ENCODE results near the gene HS6ST3. TPM values are rescaled to one million over a fixed set of nuclear protein-coding genes. Genes with fewer than 3 reads are reported as not detected.
A peak's percentile ranks its signal among the peaks of the same experiment; 100 is the strongest.

The HS6ST3 gene
- polyA plus RNA-seq, 6 donors from 2014 or later: not detected

DNA sequence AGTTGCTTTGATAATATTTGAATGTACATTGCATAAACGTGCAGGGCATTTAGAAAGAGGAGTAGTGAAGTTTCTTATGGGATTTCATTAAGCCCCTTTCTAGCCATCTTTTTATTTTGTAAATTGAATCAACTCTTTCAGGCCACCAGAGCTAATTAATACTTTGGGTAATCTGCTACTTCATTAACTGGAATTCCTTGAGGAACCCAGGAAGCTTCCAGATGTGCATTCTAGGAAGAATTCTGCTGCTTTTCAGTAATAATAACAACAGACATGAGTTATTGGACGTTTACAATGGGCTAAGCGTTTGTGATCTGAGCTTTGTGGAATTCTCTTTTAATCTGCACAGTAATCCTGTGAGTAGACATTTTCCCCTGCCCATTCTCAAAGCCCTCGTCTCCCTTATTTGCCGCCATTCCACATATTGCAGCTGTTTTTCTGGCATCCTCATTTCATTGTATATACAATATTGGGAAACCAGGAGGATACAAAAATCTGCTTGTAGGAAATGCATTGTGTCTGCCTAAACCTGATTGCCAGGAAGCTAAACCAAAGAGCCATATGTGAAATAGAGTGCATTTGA lies 103.9 kb downstream of the HS6ST3 start:
- ATAC-seq (ENCODE audit: low read depth in 2 of 2): no peak
- Mint-ChIP-seq H3K27me3 (no peaks in the 10 kb centered on the region), H3K4me3 (no peak overlapping the region), H3K27ac (no peak overlapping the region), H3K9me3 (peaks cover 2 to 28% (median 10%) of the 10 kb centered on the region in 7 donors), H3K4me1 (no peaks in the 10 kb centered on the region), H3K36me3 (no peaks in the 10 kb centered on the region)
- DNase-seq: no peak

DNA sequence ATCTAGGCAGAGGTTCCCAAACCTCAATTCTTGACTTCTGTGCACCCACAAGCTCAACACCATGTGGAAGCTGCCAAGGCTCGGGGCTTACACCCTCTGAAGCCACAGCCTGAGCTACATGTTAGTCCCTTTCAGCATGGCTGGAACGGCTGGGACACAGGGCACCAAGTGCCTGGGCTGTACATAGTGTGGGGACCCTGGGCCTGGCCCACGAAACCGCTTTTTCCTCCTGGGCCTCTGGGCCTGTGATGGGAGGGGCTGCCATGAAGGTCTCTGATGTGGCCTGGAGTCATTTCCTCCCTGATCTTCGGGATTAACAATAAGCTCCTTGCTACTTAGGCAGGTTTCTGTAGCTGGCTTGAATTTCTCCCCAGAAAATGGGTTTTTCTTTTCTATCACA lies 108.1 kb downstream of the HS6ST3 start:
- Mint-ChIP-seq H3K27me3 (no peaks in the 10 kb centered on the region), H3K36me3 (no peaks in the 10 kb centered on the region), H3K9me3 (peaks cover 0 to 27% (median 5%) of the 10 kb centered on the region in 7 donors), H3K4me1 (no peaks in the 10 kb centered on the region), H3K27ac (peak overlapping the region in 1 of 6 donors; percentile 22), H3K4me3 (no peak overlapping the region)
- ATAC-seq (ENCODE audit: low read depth in 2 of 2): no peak
- DNase-seq: no peak

DNA sequence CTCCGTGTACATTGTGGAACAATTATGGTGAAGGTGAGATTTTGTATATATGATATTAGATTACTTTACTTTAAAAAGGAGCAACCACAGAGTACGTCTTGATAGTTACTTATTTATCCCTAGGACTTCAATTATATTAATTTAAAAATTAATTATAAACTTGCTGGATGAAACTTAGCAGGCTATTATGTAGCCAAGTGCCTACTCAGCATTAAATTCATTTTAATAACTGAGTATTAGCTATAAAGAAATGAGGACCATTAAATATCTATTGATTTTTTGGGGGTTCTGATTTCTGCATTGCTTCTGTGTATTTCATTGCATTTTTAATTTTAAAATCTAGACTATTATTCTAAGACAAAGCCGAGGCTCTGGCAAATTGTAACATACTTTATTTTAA lies 109.4 kb downstream of the HS6ST3 start:
- Mint-ChIP-seq H3K36me3 (no peaks in the 10 kb centered on the region), H3K4me1 (no peaks in the 10 kb centered on the region), H3K4me3 (no peak overlapping the region), H3K9me3 (peaks cover 0 to 24% (median 3%) of the 10 kb centered on the region in 7 donors), H3K27ac (no peak overlapping the region), H3K27me3 (no peaks in the 10 kb centered on the region)
- ATAC-seq (ENCODE audit: low read depth in 2 of 2): no peak
- DNase-seq: no peak

DNA sequence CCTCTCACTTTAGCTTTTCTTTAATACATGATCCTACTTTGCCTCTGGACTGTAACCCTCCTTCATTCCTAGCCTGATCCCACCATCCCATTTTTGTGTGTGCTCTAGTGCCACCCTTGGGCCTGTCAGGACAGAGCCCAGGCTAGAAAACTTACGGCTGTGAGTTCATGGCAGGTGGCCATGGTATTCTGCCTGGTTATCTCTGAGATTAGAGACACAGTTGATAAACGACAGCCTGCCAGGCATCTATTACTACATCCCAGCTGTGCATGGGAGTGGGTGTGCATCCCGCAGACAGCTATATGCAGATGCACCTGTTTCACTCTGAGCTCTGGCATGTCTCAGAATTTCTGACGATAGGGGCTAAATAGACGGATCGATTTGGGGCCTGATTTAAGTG lies 110.9 kb downstream of the HS6ST3 start:
- H3K27ac Mint-ChIP-seq: no peak overlapping the region
- H3K9me3 Mint-ChIP-seq: peaks cover 0 to 24% (median 3%) of the 10 kb centered on the region in 7 donors
- no peak for DNase-seq
- no peaks in the 10 kb centered on the region for H3K4me1 Mint-ChIP-seq
- no peak for ATAC-seq (ENCODE audit: low read depth in 2 of 2)
- no peaks in the 10 kb centered on the region for H3K27me3 Mint-ChIP-seq
- H3K36me3 Mint-ChIP-seq: no peaks in the 10 kb centered on the region
- no peak overlapping the region for H3K4me3 Mint-ChIP-seq

DNA sequence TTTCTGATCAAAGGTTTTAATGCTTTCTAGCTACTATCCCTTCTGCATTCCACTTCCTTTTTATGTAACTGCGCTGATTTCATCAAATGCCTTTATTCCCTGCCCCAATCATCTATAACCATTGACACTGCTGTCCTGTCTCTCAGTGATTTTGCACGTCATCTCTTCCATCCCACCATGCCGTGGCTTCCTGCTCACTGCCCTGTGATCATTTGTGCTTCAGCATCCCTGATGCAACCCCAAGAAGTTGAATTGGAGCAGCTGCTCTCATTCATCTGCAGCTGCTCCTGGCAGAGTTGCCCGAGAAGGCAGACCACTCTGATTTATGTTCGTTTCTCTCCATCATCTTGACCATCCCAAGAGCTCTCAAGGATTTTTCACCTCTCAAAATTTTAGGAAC lies 112.4 kb downstream of the HS6ST3 start:
- no peaks in the 10 kb centered on the region for H3K36me3 Mint-ChIP-seq
- H3K27ac Mint-ChIP-seq: no peak overlapping the region
- no peaks in the 10 kb centered on the region for H3K4me1 Mint-ChIP-seq
- peaks cover 0 to 24% (median 5%) of the 10 kb centered on the region in 7 donors for H3K9me3 Mint-ChIP-seq
- no peaks in the 10 kb centered on the region for H3K27me3 Mint-ChIP-seq
- no peak overlapping the region for H3K4me3 Mint-ChIP-seq
- DNase-seq (no peak), ATAC-seq (ENCODE audit: low read depth in 2 of 2) (no peak)

DNA sequence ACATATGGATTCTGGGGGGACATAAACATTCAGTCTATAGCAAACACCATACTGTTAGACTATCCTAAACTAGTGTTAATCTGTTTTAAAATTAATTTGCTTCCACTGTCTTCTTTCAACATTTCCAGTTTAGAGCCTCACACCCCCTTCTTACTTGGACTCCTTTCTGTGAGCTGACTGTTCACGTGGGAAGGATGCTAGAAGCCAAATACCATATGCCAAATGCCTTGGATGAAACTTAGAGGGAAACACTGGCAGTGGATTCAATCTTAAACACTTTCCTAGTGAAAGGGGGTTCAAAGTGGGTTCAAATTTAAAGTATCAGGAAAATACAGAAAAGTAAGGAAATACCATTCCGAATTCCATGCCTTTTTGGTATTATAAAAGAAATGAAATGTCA lies 113.6 kb downstream of the HS6ST3 start:
- Mint-ChIP-seq H3K36me3 (no peaks in the 10 kb centered on the region), H3K27ac (no peak overlapping the region), H3K4me1 (no peaks in the 10 kb centered on the region), H3K27me3 (no peaks in the 10 kb centered on the region), H3K9me3 (peaks cover 0 to 28% (median 6%) of the 10 kb centered on the region in 7 donors), H3K4me3 (no peak overlapping the region)
- DNase-seq (no peak), ATAC-seq (ENCODE audit: low read depth in 2 of 2) (no peak)

DNA sequence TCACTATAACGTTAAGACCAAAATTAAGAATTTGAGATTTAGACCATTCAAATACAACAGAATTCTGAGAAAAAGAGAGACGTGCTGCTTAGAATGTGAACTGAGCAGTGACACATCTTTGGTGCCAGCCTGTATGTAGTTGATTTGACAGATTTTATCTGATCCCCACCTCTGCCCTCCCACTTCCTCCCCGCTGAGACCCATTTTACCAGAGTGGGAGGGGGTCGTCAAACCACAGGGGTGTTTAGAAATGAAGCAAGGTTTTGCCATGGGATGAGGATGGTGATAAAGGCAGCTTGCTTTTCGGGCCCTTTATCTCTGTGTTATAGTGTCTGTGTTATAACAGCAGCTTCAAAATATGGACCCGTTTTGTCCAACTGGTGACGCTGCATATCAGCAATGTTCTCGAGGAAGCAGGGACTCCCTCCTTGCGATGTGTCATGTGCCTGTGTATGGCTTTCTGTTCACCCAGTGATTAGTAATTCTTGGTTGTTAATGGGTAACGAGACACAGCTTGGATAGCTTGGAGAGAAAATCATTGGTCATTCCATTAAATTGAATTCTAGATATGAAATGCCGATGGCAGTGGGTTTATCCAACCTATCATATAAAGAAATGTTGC lies 125.0 kb downstream of the HS6ST3 start:
- Mint-ChIP-seq H3K4me1 (no peaks in the 10 kb centered on the region), H3K4me3 (no peak overlapping the region), H3K27me3 (no peaks in the 10 kb centered on the region), H3K27ac (no peak overlapping the region), H3K36me3 (no peaks in the 10 kb centered on the region), H3K9me3 (peaks cover 0 to 11% (median 2%) of the 10 kb centered on the region in 7 donors)
- ATAC-seq (ENCODE audit: low read depth in 2 of 2) (no peak), DNase-seq (no peak)

DNA sequence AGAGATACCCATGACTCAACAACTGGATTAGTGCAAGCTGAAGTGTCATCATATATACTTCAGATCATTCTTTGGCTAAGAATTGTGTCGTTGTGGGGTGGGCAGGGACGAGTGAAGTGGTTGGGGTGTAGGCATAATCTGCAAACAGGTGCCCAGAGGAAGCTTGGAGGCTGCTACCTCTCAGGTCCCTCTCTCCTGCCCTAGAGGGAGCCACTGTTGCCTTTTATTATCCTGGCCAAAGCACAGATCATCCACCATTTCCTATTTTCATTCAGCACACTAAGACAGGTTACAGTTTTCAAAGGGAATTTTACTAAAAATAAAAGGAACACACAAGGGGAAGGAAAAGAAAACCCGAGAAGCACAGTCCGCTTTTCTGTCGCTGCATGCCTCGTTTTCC lies 126.6 kb downstream of the HS6ST3 start:
- Mint-ChIP-seq H3K36me3 (no peaks in the 10 kb centered on the region), H3K9me3 (peaks cover 0 to 9% (median 2%) of the 10 kb centered on the region in 7 donors), H3K27ac (no peak overlapping the region), H3K4me3 (no peak overlapping the region), H3K27me3 (no peaks in the 10 kb centered on the region), H3K4me1 (no peaks in the 10 kb centered on the region)
- ATAC-seq (ENCODE audit: low read depth in 2 of 2) (no peak), DNase-seq (no peak)

DNA sequence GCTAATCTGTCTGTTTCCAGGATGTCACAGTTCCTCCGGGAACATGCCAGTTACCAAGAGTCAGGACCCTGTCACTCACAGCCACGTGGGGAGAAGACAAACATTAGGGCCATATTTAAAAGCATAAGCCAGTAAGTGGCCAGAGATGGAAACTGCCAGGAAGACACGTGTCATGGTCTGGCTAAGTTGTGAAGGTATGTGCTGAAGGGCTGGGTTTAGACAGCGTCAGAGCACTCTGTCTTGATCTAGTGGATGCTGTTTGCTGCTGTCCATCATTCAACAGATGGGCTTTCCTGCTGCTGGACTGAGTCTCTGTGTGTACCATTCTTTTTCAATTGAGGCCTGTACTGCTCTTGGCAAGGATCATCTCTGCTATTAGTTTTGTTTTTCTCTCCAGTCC lies 128.6 kb downstream of the HS6ST3 start:
- H3K4me1 Mint-ChIP-seq: no peaks in the 10 kb centered on the region
- DNase-seq (no peak), ATAC-seq (ENCODE audit: low read depth in 2 of 2) (no peak)
- H3K27me3 Mint-ChIP-seq: no peaks in the 10 kb centered on the region
- no peaks in the 10 kb centered on the region for H3K36me3 Mint-ChIP-seq
- peak overlapping the region in 1 of 6 donors; percentile 29 for H3K27ac Mint-ChIP-seq
- H3K4me3 Mint-ChIP-seq: no peak overlapping the region
- H3K9me3 Mint-ChIP-seq: peaks cover 0 to 8% (median 2%) of the 10 kb centered on the region in 7 donors

DNA sequence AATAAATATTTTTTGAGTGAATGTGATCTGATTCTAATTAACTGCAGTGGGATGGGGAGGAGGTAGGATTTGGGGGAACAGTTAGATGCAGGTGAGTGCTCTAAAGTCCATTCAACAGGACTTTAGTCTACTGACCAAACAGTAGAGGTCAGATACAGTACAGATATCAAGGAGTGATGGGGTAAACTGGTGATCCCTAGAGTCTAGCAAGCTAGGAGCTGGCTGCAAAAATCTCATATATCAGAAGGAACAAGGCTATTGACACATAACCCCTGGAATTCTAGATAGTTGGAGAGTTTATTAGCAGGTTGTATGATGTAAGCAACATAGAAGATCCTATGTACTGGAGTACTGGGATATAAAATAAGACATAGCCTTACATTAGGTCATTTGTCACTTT lies 131.6 kb downstream of the HS6ST3 start:
- H3K4me1 Mint-ChIP-seq: no peaks in the 10 kb centered on the region
- no peaks in the 10 kb centered on the region for H3K27me3 Mint-ChIP-seq
- H3K36me3 Mint-ChIP-seq: no peaks in the 10 kb centered on the region
- DNase-seq (no peak), ATAC-seq (ENCODE audit: low read depth in 2 of 2) (no peak)
- no peak overlapping the region for H3K4me3 Mint-ChIP-seq
- H3K9me3 Mint-ChIP-seq: peaks cover 0 to 6% (median under 1%) of the 10 kb centered on the region in 7 donors
- H3K27ac Mint-ChIP-seq: no peak overlapping the region

DNA sequence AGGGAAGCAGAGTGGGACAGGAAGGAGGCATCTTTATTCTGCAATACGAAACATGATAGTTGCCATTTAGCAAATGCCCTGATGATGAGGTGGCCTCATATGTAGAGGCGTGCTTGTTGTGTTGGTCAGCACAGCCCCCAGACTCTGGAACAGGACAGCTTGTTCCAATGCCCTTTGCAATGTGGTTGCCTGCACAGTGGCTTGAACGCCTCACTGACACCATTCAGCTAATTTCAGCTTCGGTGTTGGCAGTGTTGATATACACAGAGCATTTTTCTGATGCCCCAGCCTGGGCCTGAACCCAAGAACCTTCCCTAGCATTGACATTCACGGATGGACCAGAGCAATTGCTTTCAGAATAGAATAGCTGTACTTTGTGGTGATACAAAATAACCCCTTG lies 133.3 kb downstream of the HS6ST3 start:
- no peak for DNase-seq
- ATAC-seq (ENCODE audit: low read depth in 2 of 2): no peak
- Mint-ChIP-seq H3K27ac (no peak overlapping the region), H3K27me3 (no peaks in the 10 kb centered on the region), H3K36me3 (no peaks in the 10 kb centered on the region), H3K4me3 (no peak overlapping the region), H3K4me1 (no peaks in the 10 kb centered on the region), H3K9me3 (no peaks in the 10 kb centered on the region)

DNA sequence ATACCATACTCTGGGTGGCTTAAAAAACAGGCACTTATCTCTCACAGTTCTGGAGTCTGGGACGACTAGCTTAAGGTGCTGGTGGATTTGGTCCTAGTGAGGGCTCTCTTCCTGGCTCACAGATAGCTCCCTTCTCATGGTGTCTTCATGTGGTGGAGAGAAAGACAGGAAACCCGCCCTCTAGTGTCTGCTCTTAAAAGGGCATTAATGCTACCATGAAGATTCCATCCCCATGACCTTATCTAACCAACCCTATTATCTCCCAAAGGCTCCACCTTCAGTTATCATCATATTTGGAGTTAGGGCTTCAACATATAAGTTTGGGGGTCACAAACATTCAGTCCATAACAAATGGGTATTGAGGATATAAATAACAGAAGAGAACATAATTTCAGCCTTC lies 139.4 kb downstream of the HS6ST3 start:
- Mint-ChIP-seq H3K4me3 (no peak overlapping the region), H3K27me3 (no peaks in the 10 kb centered on the region), H3K36me3 (no peaks in the 10 kb centered on the region), H3K27ac (no peak overlapping the region), H3K9me3 (peaks cover 0 to 2% (median 0%) of the 10 kb centered on the region in 7 donors), H3K4me1 (no peaks in the 10 kb centered on the region)
- ATAC-seq (ENCODE audit: low read depth in 2 of 2) (no peak), DNase-seq (no peak)

DNA sequence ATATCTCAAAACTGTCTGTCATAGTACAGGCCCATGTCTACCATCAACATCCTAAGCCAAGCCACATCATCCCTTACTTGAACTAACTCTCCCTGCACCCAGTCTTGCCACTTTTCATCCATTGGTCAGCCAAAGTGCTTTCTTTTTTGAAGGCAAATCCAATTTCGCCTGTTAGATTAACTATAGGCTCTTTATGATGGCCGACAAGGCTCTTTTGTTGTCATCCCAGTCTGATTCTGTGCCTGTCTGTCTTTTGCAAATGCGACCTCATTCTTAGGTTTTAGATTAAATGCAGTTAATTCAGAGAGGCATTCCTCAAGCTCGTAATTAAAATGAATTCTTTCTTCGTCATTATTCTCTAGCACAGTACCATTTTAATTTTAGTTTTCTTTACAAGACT lies 148.3 kb downstream of the HS6ST3 start:
- Mint-ChIP-seq H3K4me3 (no peak overlapping the region), H3K9me3 (peaks cover 0 to 4% (median 4%) of the 10 kb centered on the region in 7 donors), H3K36me3 (no peaks in the 10 kb centered on the region), H3K27me3 (no peaks in the 10 kb centered on the region), H3K4me1 (no peaks in the 10 kb centered on the region), H3K27ac (no peak overlapping the region)
- no peak for DNase-seq
- ATAC-seq (ENCODE audit: low read depth in 2 of 2): no peak

DNA sequence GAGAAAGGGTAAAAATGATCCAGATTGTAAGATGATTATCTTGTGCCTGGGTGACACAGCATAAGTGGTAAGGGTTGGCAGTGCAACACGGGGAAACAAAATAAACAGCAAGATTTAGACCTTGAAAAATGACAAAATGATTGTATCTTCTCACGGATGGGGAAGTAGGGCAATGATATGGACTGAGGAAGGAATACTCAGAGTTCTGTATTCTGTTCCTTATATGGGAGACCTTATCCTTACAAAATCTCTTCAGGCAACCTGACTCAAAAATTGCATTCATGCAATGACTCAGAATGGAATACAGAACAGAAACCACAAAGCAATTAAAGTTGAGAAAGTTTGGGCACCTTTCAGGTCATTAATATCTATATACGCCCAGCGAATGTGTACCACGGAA lies 149.0 kb downstream of the HS6ST3 start:
- Mint-ChIP-seq H3K9me3 (peaks cover 0 to 4% (median 4%) of the 10 kb centered on the region in 7 donors), H3K4me3 (no peak overlapping the region), H3K27ac (no peak overlapping the region), H3K4me1 (no peaks in the 10 kb centered on the region), H3K27me3 (no peaks in the 10 kb centered on the region), H3K36me3 (no peaks in the 10 kb centered on the region)
- ATAC-seq (ENCODE audit: low read depth in 2 of 2) (no peak), DNase-seq (no peak)
